ENCODE measurements around the gene ROMO1. TPM values are rescaled to one million over a fixed set of nuclear protein-coding genes. Genes with fewer than 3 reads are reported as not detected.

Gene ROMO1
- total RNA-seq, 1 experiment from 2014 or later = 230 TPM

DNA sequence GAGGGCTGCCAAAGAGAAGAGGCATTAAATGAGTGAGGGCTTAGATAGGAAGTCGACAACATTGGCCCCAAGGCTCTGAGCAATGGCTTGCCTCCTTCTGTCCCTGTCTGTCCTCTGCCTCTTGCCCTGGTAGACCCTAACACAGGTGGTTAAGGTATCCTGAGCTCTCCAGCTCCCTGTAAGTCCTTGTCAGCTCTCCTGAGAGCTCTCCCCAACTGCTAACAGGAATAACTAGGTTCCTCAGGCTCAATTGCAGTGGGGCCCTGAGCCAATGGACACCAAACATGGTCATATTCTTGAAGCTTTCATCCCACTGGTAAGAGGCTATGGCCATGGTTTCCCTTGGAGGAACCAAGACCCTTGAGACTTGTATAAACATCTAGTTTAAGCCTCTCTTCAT, 29.5 kb upstream of the ROMO1 start:
- no peak for DNase-seq
- H3K27me3 Mint-ChIP-seq (ENCODE audit: unreplicated experiment) = no peaks in the 10 kb centered on the region
- TF ChIP-seq, protein P1, sequence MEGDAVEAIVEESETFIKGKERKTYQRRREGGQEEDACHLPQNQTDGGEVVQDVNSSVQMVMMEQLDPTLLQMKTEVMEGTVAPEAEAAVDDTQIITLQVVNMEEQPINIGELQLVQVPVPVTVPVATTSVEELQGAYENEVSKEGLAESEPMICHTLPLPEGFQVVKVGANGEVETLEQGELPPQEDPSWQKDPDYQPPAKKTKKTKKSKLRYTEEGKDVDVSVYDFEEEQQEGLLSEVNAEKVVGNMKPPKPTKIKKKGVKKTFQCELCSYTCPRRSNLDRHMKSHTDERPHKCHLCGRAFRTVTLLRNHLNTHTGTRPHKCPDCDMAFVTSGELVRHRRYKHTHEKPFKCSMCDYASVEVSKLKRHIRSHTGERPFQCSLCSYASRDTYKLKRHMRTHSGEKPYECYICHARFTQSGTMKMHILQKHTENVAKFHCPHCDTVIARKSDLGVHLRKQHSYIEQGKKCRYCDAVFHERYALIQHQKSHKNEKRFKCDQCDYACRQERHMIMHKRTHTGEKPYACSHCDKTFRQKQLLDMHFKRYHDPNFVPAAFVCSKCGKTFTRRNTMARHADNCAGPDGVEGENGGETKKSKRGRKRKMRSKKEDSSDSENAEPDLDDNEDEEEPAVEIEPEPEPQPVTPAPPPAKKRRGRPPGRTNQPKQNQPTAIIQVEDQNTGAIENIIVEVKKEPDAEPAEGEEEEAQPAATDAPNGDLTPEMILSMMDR (IDR thresholded peaks at IDR 0.05; ENCODE audit: unreplicated experiment) = no peak
- H3K9me3 Mint-ChIP-seq (ENCODE audit: low read depth, unreplicated experiment) = no peaks in the 10 kb centered on the region
- H3K36me3 Mint-ChIP-seq (ENCODE audit: insufficient read depth, unreplicated experiment) = peaks cover 22% of the 10 kb centered on the region
- H3K27ac Mint-ChIP-seq (ENCODE audit: unreplicated experiment) = no peak overlapping the region
- no TSS peak for BruUV-seq (replicated peaks)
- intact Hi-C loops (cut with micrococcal nuclease; ENCODE audit: unreplicated experiment) = loop anchor here (10.0 kb wide), 1 partner anchor 155 kb away; no protein-coding TSS in a partner anchor
- no peak overlapping the region for H3K4me3 Mint-ChIP-seq (ENCODE audit: low read depth, unreplicated experiment)
- CTCF ChIA-PET = no interaction called here
- H3K4me1 Mint-ChIP-seq (ENCODE audit: low read depth, unreplicated experiment) = no peaks in the 10 kb centered on the region

DNA sequence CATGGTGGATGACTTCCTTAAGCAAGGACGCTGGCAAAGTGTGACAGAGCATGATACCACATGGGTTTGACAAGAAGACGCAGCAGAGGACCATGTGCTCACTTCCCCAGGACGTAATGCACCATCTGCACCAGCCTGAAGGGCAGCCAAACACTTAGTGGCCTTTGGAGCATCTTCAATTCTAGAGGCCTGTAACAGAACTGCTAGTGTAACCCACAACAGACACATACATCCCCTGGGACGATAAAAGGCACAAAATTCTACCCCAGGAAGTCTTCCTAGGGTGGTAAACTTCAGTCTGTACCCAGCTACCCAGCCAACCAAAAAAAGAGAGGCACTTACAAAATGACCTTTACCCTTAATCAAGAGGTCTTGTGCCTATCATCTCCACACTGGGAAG, 25.3 kb upstream of the ROMO1 start:
- TF ChIP-seq, protein P1 (IDR thresholded peaks at IDR 0.05; ENCODE audit: unreplicated experiment) = no peak
- no TSS peak for BruUV-seq (replicated peaks)
- H3K27me3 Mint-ChIP-seq (ENCODE audit: unreplicated experiment) = no peaks in the 10 kb centered on the region
- no peak overlapping the region for H3K4me3 Mint-ChIP-seq (ENCODE audit: low read depth, unreplicated experiment)
- H3K9me3 Mint-ChIP-seq (ENCODE audit: low read depth, unreplicated experiment) = no peaks in the 10 kb centered on the region
- no peaks in the 10 kb centered on the region for H3K4me1 Mint-ChIP-seq (ENCODE audit: low read depth, unreplicated experiment)
- DNase-seq = no peak
- CTCF ChIA-PET = no interaction called here
- H3K36me3 Mint-ChIP-seq (ENCODE audit: insufficient read depth, unreplicated experiment) = peaks cover 26% of the 10 kb centered on the region
- no peak overlapping the region for H3K27ac Mint-ChIP-seq (ENCODE audit: unreplicated experiment)
- intact Hi-C loops (cut with micrococcal nuclease; ENCODE audit: unreplicated experiment) = no loop called here

DNA sequence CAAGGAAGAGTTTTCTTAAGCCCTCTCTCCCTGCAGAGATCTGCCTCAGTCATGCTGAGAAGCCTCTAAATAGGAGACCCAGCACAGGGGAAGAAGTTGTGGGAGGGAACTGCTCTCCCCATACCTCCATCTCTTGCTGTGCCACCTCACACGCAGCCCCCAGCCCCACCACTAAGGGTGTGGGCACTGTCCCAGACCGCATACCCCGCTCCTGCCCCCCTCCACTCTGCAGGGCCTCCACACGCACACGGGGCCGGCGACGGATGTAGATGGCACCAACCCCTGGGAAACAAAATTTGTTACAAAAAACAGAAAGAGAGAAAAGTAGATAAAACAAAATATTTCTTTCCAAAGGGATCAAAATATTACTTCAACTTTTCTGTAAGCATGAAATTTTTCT, 24.3 kb upstream of the ROMO1 start:
- no peak for DNase-seq
- no peak overlapping the region for H3K4me3 Mint-ChIP-seq (ENCODE audit: low read depth, unreplicated experiment)
- CTCF ChIA-PET = interaction anchor here (0.6 kb wide), 1 partner anchor 1496 kb away, joined by 6 read pairs; no protein-coding TSS in a partner anchor
- TF ChIP-seq, protein P1 (IDR thresholded peaks at IDR 0.05; ENCODE audit: unreplicated experiment) = no peak
- no peaks in the 10 kb centered on the region for H3K4me1 Mint-ChIP-seq (ENCODE audit: low read depth, unreplicated experiment)
- H3K36me3 Mint-ChIP-seq (ENCODE audit: insufficient read depth, unreplicated experiment) = peaks cover 32% of the 10 kb centered on the region
- intact Hi-C loops (cut with micrococcal nuclease; ENCODE audit: unreplicated experiment) = no loop called here
- no peak overlapping the region for H3K27ac Mint-ChIP-seq (ENCODE audit: unreplicated experiment)
- BruUV-seq (replicated peaks) = no TSS peak
- no peaks in the 10 kb centered on the region for H3K27me3 Mint-ChIP-seq (ENCODE audit: unreplicated experiment)
- no peaks in the 10 kb centered on the region for H3K9me3 Mint-ChIP-seq (ENCODE audit: low read depth, unreplicated experiment)

DNA sequence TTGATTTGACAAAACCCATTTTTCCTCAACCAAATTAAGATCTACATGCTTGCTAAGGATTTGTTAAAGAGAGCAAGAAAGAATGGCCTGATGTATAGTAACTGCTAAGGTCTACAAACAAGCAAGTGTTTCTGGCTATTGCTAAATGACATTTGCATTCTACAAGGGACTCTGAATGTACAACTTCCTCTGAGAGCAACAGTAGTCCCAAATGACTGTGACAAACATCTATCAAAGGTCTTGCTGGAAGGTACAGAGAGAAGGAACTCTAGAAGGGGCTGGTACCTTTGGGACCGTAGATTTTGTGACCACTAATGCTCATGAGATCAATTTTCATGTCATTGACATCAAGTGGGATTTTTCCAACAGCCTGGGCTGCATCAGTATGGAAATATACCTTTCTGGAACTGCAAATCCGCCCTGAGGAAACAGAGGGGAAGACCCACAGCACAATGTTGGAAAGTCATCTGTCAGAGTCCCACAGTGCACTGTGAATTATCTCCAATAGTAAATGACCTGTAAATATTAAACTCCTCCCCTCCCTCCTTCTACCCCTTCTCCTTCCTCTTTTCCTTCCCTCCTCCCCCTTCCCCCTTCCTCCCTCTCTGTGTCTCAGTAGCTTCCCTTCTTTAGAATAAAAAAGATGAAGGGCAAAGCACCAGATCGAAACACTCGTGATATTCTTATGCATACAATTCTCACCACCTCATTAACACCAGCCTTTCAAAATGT, 18.6 kb upstream of the ROMO1 start:
- no TSS peak for BruUV-seq (replicated peaks)
- no peak overlapping the region for H3K4me3 Mint-ChIP-seq (ENCODE audit: low read depth, unreplicated experiment)
- TF ChIP-seq, protein P1 (IDR thresholded peaks at IDR 0.05; ENCODE audit: unreplicated experiment) = no peak

More for the DNA sequence above, 18.6 kb upstream of the ROMO1 start:
- Mint-ChIP-seq H3K27me3 (ENCODE audit: unreplicated experiment) (no peaks in the 10 kb centered on the region), H3K9me3 (ENCODE audit: low read depth, unreplicated experiment) (no peaks in the 10 kb centered on the region), H3K4me1 (ENCODE audit: low read depth, unreplicated experiment) (no peaks in the 10 kb centered on the region), H3K36me3 (ENCODE audit: insufficient read depth, unreplicated experiment) (peaks cover 16% of the 10 kb centered on the region), H3K27ac (ENCODE audit: unreplicated experiment) (no peak overlapping the region)
- no peak for DNase-seq
- intact Hi-C loops (cut with micrococcal nuclease; ENCODE audit: unreplicated experiment) = no loop called here
- CTCF ChIA-PET = interaction anchor here (0.6 kb wide), 1 partner anchor 214 kb away, joined by 3 read pairs; no protein-coding TSS in a partner anchor

All from Calu3 (cell line).